GM21528 (cell line): ENCODE data around the gene KHDRBS2.
"Not testable (repeated sequence)": the region's sequence is repeated elsewhere in the genome, so short reads cannot be mapped to it uniquely, and the experiment has no call there.

Experiments
- ATAC-seq: cut with Tn5 transposase; IDR thresholded peaks from one replicate; pipeline ENCODE4 v1.9.1; 2021; ENCODE audit warnings: mild to moderate bottlenecking, moderate library complexity; ENCODE audit not compliant: unreplicated experiment, low FRiP score

Gene KHDRBS2

DNA sequence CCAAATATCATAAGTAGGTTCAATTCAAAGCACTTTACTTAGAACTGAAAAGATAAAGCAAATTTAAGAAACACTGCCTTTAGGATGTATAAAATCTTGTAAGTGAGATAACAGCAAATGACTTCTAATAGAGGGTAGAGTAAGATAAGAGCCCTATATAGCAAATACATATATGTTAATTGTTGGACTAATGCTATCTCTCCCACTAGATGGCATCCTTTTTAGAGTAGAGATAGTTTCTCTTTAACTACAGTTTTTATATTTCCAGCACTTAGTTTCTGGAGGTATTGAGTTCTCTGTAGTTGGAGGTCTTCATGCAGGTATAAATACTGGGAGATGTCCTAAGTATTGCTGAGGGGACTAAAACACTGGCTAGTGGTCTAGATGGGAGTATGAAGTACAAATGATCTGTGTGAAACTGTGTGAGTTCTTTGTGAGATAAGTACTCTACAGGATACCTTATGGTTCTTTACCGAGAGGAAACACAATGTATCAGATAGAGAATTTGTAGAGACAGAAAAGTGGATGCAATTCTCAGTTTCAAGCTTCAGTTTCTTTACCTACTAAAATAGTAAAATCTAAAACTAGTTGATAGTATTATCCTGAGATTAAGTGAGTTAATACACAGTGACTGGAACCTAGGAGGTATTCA, 399.3 kb downstream of the KHDRBS2 start:
- no peak for ATAC-seq

DNA sequence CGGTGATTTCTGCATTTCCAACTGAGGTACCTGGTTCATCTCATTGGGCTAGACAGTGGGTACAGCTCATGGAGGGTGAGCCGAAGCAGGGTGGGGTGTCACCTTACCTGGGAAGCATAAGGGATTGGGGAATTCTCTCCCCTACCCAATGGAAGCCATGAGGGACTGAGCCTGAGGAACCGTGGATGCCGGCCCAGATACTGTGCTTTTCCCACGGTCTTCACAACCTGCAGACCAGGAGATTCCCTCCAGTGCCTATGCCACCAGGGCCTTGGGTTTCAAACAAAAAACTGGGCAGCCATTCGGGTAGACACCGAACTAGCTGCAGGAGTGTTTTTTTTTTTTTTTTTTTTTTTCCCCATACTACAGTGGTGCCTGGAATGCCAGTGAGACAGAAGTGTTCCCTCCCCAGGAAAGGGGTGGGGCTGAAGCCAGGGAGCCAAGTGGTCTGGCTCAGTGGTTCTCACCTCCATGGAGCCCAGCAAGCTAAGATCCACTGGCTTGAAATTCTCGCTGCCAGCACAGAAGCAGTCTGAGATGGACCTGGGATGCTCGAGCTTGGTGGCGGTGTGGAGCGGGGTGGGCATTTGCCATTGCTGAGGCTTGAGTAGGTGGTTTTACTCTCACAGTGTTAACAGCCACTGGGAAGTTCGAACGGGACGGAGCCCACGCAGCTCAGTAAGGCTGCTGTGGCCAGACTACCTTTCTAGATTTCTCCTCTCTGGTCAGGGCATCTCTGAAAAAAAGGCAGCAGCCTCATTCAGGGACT, 416.2 kb downstream of the KHDRBS2 start:
- ATAC-seq = no peak

DNA sequence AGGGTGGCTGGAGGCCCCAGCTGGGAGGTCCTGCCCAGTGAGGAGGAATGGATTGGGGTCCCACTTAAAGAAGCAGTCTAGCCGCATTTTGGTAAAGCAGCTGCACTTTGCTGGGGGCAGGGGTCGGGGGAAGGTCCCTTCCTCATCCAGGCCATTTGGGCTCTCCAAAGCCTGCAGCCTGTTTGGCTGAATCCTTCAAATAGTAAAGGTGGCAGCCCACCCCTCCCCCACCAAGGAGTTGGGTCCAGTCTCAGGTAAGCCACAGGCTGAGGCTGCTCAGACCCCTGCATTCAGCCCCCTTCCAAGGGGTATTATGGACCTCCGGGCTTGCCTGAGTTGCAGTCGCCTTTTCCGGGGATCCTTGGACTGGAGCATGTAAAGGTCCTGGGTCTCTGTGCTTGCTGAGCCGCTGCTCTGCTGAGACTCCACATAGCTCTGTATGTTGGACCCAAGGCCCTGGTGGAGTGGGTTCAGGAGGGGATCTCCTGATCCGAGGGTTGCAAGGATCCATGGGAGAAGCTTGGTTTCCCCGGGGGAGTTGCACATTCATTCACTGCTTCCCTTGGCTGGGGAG, 417.4 kb downstream of the KHDRBS2 start:
- ATAC-seq = no peak

DNA sequence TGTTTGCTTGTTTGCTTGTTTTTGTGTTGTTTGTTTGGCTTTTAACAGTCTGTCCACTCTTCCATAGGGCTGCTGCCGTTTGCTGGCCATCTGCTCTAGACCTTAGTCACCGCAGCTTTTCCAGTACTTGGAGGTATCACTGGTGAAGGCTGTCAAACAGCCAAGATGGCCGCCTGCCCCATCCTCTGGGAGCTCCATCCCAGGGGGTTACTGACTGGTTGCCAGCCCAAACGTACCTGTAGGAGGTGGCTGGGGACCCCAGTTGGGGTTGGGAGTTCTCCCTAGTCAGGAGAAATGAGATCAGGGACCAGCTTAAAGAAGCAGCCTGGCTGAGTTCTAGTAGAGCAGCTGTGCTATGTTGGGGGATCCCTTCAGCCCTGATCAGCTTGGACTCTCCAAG, 418.4 kb downstream of the KHDRBS2 start:
- ATAC-seq = no peak

DNA sequence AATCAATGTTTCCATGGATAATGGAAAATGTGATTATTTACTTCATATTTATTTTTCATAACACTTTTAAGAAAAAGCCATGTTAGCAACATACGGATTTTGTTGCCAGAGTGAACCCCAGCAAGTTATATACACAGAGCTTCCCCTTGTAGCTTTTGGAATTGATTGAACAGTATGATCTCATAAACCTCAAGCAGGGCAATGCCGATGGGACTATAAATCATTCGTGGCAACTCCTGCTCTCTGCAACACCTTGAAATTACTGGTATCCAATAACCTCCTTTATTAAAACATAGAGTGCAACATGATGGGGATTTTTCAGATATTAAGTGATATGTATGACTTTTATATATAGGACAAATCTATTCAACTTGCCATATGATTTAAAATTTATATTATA, 428.5 kb downstream of the KHDRBS2 start:
- ATAC-seq = no peak

DNA sequence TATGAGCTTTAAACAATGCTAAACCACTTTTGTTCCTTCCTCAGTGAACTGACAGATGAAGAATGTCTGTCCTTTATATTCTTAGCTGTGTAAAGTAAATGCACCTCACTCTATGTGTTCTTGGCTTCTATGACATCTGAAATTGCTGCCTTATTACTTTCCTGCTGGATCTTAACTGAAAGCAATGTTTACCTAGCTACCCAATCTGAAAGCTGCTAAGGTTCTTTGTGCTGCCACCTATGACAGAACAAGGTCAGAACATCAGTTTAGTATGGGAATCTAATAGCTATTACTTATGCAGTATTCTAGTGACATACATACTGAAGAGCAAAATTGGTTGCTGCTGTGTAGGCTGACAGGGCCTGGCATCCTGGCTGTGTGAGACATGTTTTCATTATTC, 444.1 kb downstream of the KHDRBS2 start:
- no peak for ATAC-seq

DNA sequence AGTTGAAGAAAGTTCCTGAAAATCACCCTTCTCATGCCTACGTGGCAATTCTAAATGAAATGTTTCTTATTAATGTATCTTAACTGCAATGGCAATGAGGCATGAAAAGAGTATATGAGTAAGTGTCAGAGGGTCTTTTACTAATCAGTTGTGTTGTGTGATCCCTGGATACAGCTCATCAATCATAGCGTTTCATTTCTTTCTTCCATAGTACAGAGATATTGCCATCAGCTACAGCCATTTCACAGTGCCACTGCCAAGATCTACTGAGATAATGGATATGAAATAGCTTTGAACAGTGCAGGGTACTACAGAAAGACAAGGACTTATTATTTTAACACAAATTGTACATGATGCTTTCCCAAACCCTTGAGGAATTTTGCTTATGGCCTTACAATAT, 450.8 kb downstream of the KHDRBS2 start:
- no peak for ATAC-seq

DNA sequence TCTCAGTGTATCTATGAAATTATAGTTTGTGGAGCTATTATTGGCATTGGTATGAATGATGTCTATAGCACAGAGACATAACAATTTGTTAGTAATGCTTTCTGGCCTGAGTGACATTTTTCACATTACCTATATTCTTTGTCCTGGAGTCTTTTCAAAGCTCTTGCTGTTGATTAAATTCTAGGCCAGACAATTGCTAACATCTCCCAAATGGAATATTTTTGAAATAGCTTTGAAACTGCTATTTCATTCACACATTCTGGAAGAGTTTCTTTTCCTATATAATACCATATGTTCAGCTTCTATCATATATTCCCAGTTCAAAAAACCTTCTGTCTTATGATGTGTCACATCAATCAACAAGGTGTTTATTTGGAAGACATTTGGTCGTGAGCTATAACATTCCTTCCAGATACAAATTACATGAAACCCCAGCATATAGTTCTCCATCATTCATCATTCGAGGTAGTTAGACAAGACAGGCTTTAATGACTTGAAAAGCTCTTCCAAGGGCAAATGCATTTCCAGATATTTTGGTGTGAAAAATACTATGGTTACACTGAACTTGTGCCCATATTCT, 452.8 kb downstream of the KHDRBS2 start:
- no peak for ATAC-seq

DNA sequence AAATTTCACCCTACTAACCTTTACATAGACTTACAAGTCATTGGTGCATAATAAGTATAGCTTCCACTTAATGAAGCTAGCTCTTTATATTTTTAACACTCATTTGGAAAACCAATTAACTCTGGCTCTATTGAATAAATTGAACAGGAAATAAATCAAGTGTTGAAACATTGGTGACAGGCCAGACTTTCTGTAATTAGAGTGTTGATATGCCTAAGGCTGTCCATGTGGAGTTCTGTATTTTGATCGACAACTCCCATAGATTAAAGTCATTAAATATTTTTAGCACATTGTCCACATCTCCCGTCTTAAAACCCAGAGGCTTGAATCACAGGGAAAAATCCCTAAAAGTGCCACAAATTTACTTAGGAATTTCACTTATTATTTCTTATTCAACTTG, 468.3 kb downstream of the KHDRBS2 start:
- no peak for ATAC-seq

DNA sequence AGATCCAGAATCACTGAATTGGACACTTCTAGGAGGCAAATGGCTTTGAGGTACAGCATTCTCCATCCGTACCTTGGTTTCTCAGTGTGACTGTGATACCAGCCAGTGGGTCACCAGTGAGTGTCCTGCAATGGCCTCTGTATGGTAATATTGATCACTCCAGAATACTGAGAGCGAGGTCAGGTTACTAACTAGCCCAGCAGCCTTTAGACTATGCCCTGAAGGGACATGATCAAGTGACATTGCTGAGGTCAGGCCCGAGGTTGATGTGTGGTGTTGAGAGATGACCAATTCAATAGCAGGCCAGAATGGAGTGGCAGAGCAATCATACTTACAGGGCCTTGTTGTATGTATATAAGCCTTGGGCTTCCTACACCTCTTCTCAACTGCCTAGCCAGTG, 476.0 kb downstream of the KHDRBS2 start:
- ATAC-seq = no peak

DNA sequence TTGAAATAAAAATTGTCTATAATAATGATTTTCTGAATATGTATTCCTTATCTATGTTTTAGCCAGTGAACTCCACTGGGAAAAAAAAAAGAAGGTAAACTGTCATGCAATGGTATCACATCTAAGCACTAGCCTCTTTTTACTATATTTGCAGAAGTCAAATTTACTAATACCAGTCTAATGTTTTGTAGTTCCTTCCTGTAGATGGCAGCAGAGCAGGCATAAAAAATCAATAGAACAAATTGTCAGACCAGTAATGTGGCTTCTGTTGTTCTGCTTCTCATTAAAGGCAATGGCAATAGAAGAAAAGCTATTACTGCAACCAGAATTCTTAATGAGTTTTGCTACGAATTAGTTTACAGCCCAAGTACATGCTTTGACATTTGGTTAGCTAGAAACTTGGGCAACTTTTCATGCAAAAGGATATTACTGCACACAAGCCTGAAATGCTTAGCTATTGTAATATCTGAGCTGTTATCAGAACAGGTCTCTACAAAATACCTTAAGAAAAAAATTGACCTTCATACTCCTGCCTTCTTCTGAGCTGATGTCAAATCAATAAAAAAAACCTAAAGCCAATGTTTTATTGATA, 476.9 kb downstream of the KHDRBS2 start:
- peak; percentile 78 for ATAC-seq

DNA sequence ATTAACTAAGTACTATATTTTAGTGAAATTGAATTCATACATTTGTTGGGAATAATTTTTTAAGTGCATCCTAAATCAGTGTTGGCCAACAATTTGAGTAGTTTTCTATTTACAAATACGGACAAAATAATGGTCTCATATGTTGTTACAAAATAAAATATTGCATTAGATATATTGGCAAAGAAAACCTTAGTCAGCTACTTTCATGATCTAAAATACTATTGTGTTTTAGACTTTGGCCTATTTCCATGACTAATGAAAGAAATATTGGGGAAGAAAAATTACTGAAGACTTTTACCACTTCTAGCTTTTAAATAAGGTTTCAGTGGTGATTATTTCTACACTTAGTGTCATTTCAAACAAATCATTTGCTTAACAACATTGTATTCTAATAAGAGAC, 498.0 kb downstream of the KHDRBS2 start:
- no peak for ATAC-seq

DNA sequence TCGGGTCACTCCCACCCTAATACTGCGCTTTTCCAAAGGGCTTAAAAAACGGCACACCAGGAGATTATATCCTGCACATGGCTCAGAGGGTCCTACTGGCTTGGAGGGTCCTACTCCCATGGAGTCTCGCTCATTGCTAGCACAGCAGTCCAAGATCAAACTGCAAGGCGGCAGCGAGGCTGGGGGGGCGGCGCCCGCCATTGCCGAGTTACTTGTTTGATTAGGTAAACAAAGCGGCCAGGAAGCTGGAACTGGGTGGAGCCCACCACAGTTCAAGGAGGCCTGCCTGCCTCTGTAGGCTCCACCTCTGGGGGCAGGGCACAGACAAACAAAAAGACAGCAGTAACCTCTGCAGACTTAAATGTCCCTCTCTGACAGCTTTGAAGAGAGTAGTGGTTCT, 516.6 kb downstream of the KHDRBS2 start:
- not testable (repeated sequence) for ATAC-seq

DNA sequence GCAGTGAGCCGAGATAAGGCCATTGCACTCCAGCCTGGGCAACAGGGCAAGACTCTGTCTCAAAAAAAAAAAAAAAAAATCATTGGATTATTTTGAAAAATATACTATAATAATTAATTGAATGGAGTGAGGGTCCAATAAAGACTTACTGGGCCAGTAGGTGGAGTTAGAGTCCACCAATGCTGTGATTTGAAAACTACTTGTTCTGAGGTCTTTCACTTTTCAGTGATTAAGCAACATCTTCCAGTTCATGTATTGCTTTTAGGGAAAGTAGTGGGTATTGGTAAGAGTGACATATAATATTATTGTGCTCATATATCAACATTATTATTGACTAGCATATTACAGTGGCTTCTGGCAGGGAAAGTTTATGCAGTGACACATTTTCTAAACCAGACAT, 530.3 kb downstream of the KHDRBS2 start:
- no peak for ATAC-seq

DNA sequence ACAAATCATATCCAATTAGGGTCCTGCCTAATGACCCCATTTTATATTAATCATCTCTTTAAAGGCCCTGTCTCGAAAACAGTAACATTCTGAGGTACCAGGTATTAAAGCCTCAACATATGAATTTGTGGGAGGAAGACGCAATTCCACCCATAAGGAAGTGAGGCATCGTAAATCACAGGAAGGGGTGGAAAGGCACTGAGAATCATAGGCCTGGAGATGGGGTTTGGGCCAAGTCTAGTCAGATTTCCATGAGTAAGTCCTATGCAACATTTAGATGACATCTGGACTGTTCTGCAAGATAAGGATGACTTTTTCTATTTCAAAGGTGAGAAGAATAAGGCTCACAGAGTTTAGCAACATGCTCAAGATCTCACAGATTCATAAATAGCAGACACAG, 534.0 kb downstream of the KHDRBS2 start:
- no peak for ATAC-seq

DNA sequence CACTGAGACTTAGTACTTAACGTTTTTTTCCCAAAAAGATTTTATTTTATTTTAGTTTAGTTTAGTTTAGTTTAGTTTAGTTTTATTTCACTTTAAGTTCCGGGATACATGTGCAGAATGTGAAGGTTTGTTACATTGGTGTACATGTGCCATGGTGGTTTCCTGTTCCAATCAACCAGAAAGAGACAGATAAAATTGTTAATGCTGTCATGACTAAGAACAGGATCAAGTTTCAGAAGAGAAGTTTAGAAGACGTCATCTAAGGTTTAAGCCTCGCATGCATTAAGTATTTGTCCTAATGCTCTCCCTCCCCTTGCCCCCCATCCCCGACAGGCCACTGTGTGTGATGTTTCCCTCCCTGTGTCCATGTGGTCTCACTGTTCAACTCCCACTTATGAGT, 540.0 kb downstream of the KHDRBS2 start:
- no peak for ATAC-seq

DNA sequence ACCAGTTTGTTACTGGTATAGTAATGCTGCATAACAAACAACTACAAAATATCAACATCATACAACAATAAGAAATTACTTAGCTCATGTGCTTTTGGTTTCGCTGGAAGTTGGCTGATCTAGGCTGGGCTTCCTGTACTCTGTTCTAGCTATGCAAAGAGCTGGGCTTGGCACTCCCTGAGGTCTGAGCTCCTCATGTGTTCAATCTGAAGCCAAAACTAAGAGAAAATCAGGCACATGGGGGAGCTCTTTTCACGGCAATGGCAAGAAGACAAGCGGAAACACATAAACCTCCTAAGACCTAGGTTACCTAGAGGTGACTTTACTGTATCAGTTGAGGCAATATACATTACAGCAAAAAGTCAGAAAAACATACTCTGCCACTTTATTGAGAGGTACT, 574.2 kb downstream of the KHDRBS2 start:
- ATAC-seq = no peak

DNA sequence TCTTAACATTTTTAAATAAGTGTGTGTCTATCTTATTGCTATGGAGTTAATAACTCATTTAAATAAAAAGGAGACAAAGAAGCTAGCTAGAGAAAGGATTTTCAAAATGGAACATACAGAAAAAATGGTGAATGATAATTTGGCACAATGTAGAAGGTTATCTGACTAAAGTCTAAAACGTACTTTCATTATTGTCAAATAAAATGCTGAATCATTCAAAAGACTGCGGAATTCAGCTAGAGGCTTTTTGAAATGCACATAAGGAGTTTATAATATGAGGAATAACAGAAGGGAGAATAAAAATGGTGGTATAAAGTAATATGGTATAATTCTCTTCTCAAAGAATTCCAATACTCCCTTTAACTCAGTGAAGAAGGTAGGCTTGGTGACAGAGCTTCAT, 597.9 kb downstream of the KHDRBS2 start:
- ATAC-seq = no peak

DNA sequence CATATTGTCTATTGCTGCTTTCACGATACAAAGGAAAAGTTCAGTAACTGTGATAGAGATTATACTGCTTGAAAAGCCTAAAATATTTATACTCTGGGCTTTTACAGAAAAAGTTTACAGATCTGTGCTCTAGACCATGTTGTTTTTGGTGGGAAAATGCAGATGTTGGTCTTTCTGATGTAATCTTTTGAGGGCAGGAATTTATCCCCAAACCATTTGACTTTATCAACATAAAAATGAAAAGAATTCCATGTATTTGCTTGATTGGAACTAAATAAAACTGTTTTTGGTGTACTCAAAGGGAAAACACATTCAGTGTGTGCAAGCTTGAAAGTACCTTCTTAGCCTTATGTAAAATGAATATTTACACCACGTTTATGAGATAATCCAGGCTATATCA, 603.5 kb downstream of the KHDRBS2 start:
- ATAC-seq = no peak

DNA sequence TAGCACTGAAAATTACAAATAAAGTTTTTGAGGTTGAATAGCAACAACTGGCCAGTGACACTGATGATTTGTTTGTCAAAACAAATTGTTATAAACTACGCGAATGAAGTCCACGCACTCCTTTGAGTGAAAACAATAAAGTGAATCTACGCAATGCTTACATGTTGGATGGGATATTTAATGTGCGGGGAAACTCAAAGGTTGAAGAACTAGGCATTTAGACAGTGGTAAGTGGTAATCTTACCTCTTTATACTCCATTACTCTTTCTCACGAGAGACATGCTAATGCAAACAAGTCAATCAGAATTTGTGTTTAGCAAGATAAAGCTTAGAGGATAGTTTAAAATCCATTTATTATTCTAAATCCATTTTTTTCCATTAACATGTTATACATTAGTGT, 606.4 kb downstream of the KHDRBS2 start:
- no peak for ATAC-seq

DNA sequence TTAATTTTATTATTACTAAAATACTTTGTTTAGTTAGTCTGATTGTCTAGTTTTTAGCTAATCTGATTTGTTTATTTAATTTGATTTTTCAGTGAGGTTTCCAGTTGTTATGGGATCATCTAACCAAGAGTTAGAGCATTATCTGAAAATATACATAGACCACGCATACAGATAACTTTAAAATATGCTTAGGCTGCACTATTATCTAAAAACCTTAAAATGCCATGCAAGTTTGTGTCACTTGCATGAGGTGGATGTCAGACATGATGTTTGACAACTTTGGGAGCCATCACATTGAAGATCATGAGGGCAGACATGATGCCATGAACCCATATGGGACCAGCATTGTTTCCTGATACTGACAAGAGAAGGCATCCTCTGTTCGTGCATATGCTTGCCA, 610.3 kb downstream of the KHDRBS2 start:
- ATAC-seq = no peak
